OCI-LY7 (cell line): ENCODE measurements around the gene NTM. TPM values are rescaled to one million over a fixed set of nuclear protein-coding genes. Genes with fewer than 3 reads are reported as not detected.

ENCODE experiments used
- BruUV-seq: library from RNA; stranded (reverse); fragments of 400-500 nt; replicated peaks from 2 replicates; lab custom pipeline; 2021; lab: Mats Ljungman, UMichigan
- CTCF ChIA-PET: fragments of 300-600 bp; sonication (Branson Sonifier 250); formaldehyde crosslinking; loops from one replicate; lab custom pipeline; 2022; ENCODE audit warnings: antibody characterized with exemption; ENCODE audit not compliant: unreplicated experiment; lab: Charles Lee
- POLR2A ChIA-PET: fragments of 300-600 bp; sonication (Branson Sonifier 250); formaldehyde crosslinking; loops from one replicate; lab custom pipeline; 2022; ENCODE audit warnings: antibody characterized with exemption; lab: Charles Lee
- DNase-seq: peaks from one replicate; pipeline ENCODE4 v3.0.0-alpha.2; 2015; ENCODE audit warnings: low spot score
- H2AFZ ChIP-seq: fragments of 200-600 bp; sonication (generic), shearing (Covaris generic); 2 replicates; pipeline ENCODE4 v1.6.1; 2014; ENCODE audit warnings: mild to moderate bottlenecking, antibody characterized with exemption, low read length, moderate library complexity
- H3K27ac ChIP-seq: fragments of 200-600 bp; sonication (generic); 2 replicates; pipeline ENCODE4 v1.5.1; 2014; ENCODE audit warnings: mixed run types, low read depth, mild to moderate bottlenecking, moderate library complexity, low read length, inconsistent platforms; ENCODE audit not compliant: poor library complexity, severe bottlenecking
- H3K36me3 ChIP-seq: fragments of 200-600 bp; sonication (generic); 2 replicates; pipeline ENCODE4 v1.6.1; 2014; ENCODE audit warnings: mild to moderate bottlenecking, antibody characterized with exemption, low read length, moderate library complexity, mixed read lengths; ENCODE audit not compliant: insufficient read depth
- H3K4me1 ChIP-seq: fragments of 200-600 bp; sonication (generic); 2 replicates; pipeline ENCODE4 v1.5.1; 2014; ENCODE audit warnings: mild to moderate bottlenecking, low read length; ENCODE audit not compliant: insufficient read depth, poor library complexity, severe bottlenecking
- H3K4me2 ChIP-seq: fragments of 200-600 bp; sonication (generic); 2 replicates; pipeline ENCODE4 v1.6.1; 2014; ENCODE audit warnings: mild to moderate bottlenecking, low read length
- H3K4me3 ChIP-seq: fragments of 200-600 bp; sonication (generic); 2 replicates; pipeline ENCODE4 v1.5.1; 2014; ENCODE audit warnings: mild to moderate bottlenecking, low read depth, low read length; ENCODE audit not compliant: poor library complexity, severe bottlenecking
- H3K79me2 ChIP-seq: fragments of 200-600 bp; sonication (generic); 2 replicates; pipeline ENCODE4 v1.6.1; 2016; ENCODE audit warnings: low read depth, mild to moderate bottlenecking, low read length, moderate library complexity, mixed read lengths; ENCODE audit not compliant: insufficient read depth
- H3K9me2 ChIP-seq: fragments of 200-600 bp; sonication (generic); 2 replicates; pipeline ENCODE4 v1.6.1; 2016; ENCODE audit warnings: mild to moderate bottlenecking, low read length, mixed read lengths; ENCODE audit not compliant: insufficient read depth
- H3K9me3 ChIP-seq: fragments of 200-600 bp; sonication (generic); 2 replicates; pipeline ENCODE4 v1.6.1; 2014; ENCODE audit warnings: mild to moderate bottlenecking, mixed run types, low read length, mixed read lengths
- H4K20me1 ChIP-seq: fragments of 200-600 bp; sonication (generic); 2 replicates; pipeline ENCODE4 v1.6.1; 2014; ENCODE audit warnings: mild to moderate bottlenecking, antibody characterized with exemption, low read length, moderate library complexity, mixed read lengths; ENCODE audit not compliant: insufficient read depth
- EZH2phosphoT487 ChIP-seq: fragments of 200-600 bp; sonication (generic); IDR thresholded peaks from 2 replicates; pipeline ENCODE4 v1.6.1; 2018; ENCODE audit warnings: low read depth, borderline replicate concordance, mild to moderate bottlenecking, mixed run types, antibody characterized with exemption, low read length, moderate library complexity, mixed read lengths
- intact Hi-C: fragments of 100-400 bp; cut with micrococcal nuclease; formaldehyde crosslinking; loops from one replicate; pipeline ENCODE4 v1.10.0; 2022; ENCODE audit not compliant: unreplicated experiment
- total RNA-seq, 2 experiments: library from RNA; depleted of rRNA in 1 of 2; stranded (reverse); fragments of >200 nt in 1 of 2; shearing (Covaris generic) in 1 of 2; gene quantifications; 2 replicates each; pipeline ENCODE4 v1.2.3, GENCODE V29; 2014 to 2022
- TF ChIP-seq, protein P1 (sequence below): fragments of 200-600 bp; sonication (generic); conservative IDR thresholded peaks from 2 replicates; pipeline ENCODE4 v1.5.1; 2014; ENCODE audit warnings: mild to moderate bottlenecking, antibody characterized with exemption, low read length, moderate library complexity, mixed read lengths

Gene NTM
- total RNA-seq, 2 experiments from 2014 or later = not detected

DNA sequence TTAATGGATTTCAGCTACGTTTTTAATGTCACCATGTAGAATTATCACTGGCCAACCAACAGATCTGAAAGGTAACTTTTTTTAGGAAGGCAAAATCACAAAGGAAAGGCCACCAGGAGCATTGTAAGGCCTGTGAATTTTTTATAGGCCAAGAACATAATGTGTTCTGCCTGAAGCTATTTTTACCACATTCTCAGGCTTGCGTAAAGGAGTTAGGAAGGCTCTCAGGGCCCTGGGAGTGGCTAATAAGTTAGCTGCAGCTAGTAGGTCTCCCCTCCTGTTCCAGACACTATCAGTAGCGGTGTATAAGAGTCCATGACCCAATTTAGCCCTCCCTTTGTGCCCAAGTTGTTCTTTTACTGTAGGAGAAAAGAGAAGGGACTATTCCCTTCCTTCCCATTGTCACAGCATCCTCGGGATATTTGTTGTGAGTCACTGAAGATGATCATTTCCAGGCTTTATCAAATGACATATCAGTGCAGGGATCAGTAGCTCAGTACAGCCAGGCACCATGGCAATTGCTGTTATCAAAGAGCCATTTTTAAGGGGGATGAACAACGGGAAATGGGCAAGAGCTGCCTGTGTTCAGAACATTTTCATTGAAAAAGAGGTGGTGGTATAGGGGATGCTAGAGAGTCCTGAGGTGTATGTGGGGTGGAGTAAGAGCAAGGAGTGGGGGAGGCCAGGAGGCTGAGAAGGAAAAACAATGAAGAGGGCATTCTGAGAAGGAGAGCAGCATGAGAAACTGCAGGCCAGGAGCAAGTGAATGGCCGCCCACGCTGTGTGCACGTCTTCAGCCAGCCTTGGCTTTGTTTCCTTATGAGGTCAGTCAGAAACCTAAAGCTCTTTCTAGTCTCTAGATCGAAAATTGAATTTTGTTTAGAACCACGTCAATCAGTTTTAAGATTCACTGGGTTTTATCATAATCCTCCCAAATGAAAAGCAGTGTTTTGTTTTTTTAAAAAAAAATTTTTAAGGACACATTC is 940.3 kb downstream of the NTM start:
- intact Hi-C loops = no loop called here
- TF ChIP-seq EZH2phosphoT487 = no peak
- TF ChIP-seq, protein P1, sequence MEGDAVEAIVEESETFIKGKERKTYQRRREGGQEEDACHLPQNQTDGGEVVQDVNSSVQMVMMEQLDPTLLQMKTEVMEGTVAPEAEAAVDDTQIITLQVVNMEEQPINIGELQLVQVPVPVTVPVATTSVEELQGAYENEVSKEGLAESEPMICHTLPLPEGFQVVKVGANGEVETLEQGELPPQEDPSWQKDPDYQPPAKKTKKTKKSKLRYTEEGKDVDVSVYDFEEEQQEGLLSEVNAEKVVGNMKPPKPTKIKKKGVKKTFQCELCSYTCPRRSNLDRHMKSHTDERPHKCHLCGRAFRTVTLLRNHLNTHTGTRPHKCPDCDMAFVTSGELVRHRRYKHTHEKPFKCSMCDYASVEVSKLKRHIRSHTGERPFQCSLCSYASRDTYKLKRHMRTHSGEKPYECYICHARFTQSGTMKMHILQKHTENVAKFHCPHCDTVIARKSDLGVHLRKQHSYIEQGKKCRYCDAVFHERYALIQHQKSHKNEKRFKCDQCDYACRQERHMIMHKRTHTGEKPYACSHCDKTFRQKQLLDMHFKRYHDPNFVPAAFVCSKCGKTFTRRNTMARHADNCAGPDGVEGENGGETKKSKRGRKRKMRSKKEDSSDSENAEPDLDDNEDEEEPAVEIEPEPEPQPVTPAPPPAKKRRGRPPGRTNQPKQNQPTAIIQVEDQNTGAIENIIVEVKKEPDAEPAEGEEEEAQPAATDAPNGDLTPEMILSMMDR = no peak
- DNase-seq = no peak
- no peak overlapping the region for H3K4me3 ChIP-seq
- no peaks in the 10 kb centered on the region for H3K36me3 ChIP-seq
- no peaks in the 10 kb centered on the region for H4K20me1 ChIP-seq
- no TSS peak for BruUV-seq
- no peak overlapping the region for H2AFZ ChIP-seq
- no peaks in the 10 kb centered on the region for H3K9me3 ChIP-seq
- H3K9me2 ChIP-seq = no peaks in the 10 kb centered on the region
- H3K27ac ChIP-seq = no peak overlapping the region
- H3K4me1 ChIP-seq = no peaks in the 10 kb centered on the region
- POLR2A ChIA-PET = interaction anchor here (0.6 kb wide), 1 partner anchor 34 kb away, joined by 3 read pairs; no protein-coding TSS in a partner anchor
- H3K4me2 ChIP-seq = no peak overlapping the region
- H3K79me2 ChIP-seq = no peaks in the 10 kb centered on the region
- CTCF ChIA-PET = no interaction called here

DNA sequence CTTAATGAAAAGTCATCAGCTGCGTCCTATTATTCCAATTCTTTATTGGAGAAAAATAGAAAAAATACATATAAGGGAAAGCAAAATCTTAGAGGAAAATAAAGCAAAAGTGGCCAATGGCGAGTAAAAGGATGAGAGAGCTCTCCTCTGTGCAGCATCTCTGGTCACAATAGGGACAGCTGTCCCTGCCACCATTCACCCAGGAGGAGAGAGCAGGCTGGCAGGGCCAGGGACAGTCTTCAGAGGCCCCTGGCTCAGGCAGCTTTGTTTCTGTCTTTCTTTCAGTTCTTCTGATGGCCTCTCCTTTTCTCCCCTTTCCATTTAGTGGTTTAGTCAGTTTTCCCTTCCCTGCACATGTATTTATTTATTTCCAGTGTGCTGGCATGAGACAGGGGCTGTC is 941.3 kb downstream of the NTM start:
- Histone ChIP-seq H3K4me1 (no peaks in the 10 kb centered on the region), H3K9me3 (no peaks in the 10 kb centered on the region), H4K20me1 (no peaks in the 10 kb centered on the region), H3K9me2 (no peaks in the 10 kb centered on the region), H2AFZ (no peak overlapping the region), H3K36me3 (no peaks in the 10 kb centered on the region), H3K4me2 (no peak overlapping the region), H3K27ac (no peak overlapping the region), H3K79me2 (no peaks in the 10 kb centered on the region), H3K4me3 (no peak overlapping the region)
- ChIA-PET CTCF (no interaction called here), POLR2A (interaction anchor here (0.6 kb wide), 1 partner anchor 33 kb away, joined by 3 read pairs; no protein-coding TSS in a partner anchor)
- no peak for DNase-seq
- no TSS peak for BruUV-seq
- no peak for TF ChIP-seq EZH2phosphoT487
- TF ChIP-seq, protein P1 = no peak
- intact Hi-C loops = no loop called here

DNA sequence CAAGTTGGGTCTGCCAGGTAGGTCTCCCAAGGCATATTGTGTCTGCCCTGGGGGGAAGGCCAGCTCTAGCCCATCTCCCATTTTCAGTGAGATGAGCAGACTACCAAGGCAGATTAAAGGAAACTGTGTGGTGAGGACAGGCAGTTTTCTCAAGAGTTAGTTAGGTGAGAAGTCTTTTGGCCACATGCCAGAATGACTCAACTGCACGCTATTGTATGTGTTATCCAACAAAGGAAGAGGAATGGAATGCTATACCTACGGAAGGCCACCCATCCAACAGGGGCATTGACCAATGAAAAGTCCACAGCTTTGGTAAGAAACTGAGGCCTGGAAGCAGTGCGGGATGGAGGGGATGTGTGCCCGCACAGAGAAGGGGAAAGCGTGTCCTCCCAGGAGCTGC is 941.7 kb downstream of the NTM start:
- TF ChIP-seq EZH2phosphoT487 = no peak
- TF ChIP-seq, protein P1 = no peak
- Histone ChIP-seq H3K36me3 (no peaks in the 10 kb centered on the region), H2AFZ (no peak overlapping the region), H3K9me3 (no peaks in the 10 kb centered on the region), H3K4me1 (no peaks in the 10 kb centered on the region), H3K27ac (no peak overlapping the region), H3K79me2 (no peaks in the 10 kb centered on the region), H3K9me2 (no peaks in the 10 kb centered on the region), H3K4me3 (no peak overlapping the region), H4K20me1 (no peaks in the 10 kb centered on the region), H3K4me2 (no peak overlapping the region)
- intact Hi-C loops = no loop called here
- DNase-seq = no peak
- CTCF ChIA-PET = no interaction called here
- no TSS peak for BruUV-seq
- POLR2A ChIA-PET = no interaction called here
